Effector memory CD8-positive, alpha-beta T cell (primary cell): Measurements from ENCODE around the gene ZC3H8.

Experiments used
- ATAC-seq: fragments of 150-1000 bp; cut with Tn5 transposase; replicated peaks from 2 replicates; pipeline ENCODE4 v1.10.0; 2021; ENCODE audit warnings: mild to moderate bottlenecking, moderate library complexity
- DNase-seq, 3 experiments: peaks; one replicate each; pipeline ENCODE4 v3.0.0; 2021
- H3K27ac Mint-ChIP-seq, 2 donors: one replicate each; pipeline ENCODE4 v1.8.0; 2022; ENCODE audit warnings: mild to moderate bottlenecking in 2 of 2, mixed read lengths in 2 of 2, moderate library complexity in 2 of 2
- H3K27me3 Mint-ChIP-seq, 2 donors: one replicate each; pipeline ENCODE4 v1.8.0; 2022; ENCODE audit warnings: mixed read lengths in 2 of 2
- H3K36me3 Mint-ChIP-seq: one replicate; pipeline ENCODE4 v1.8.0; 2022; ENCODE audit warnings: mild to moderate bottlenecking, moderate library complexity, mixed read lengths; ENCODE audit not compliant: insufficient read depth
- H3K4me1 Mint-ChIP-seq, 2 donors: one replicate each; pipeline ENCODE4 v1.8.0; 2022; ENCODE audit warnings: low read depth in 2 of 2, mixed read lengths in 2 of 2
- H3K4me3 Mint-ChIP-seq, 2 donors: one replicate each; pipeline ENCODE4 v1.8.0; 2022; ENCODE audit warnings: mild to moderate bottlenecking in 2 of 2, mixed read lengths in 2 of 2, moderate library complexity in 2 of 2
- H3K9me3 Mint-ChIP-seq, 2 donors: one replicate each; pipeline ENCODE4 v1.8.0; 2022; ENCODE audit warnings: mixed read lengths in 2 of 2

Gene ZC3H8

DNA sequence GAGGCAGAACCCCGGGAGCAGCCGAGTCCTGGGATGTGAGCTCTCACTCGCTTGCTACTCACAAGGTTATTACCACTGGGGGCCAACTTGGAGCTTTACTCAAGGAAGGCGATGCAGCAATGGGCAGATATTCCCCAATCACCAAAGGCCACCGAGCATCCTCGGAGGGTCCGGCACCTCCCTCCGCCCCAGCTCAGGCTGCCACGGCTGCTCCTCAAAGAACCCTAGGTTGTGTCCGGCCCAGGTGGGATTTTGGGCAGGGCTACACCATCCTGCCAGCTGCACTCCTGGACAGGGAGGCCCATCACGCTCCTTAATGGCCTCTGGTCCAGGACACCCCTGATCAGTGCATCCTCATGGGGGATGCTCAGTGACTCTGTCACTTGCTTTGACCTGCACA lies 91.9 kb downstream of the ZC3H8 start:
- H3K9me3 Mint-ChIP-seq: no peaks in the 10 kb centered on the region
- H3K27me3 Mint-ChIP-seq: peaks cover 0 to 9% of the 10 kb centered on the region in 2 donors
- DNase-seq: no peak
- no peak overlapping the region for H3K27ac Mint-ChIP-seq
- H3K4me3 Mint-ChIP-seq: no peak overlapping the region
- no peak for ATAC-seq
- H3K36me3 Mint-ChIP-seq: peaks cover 4% of the 10 kb centered on the region
- H3K4me1 Mint-ChIP-seq: peaks cover 0 to 2% of the 10 kb centered on the region in 2 donors

DNA sequence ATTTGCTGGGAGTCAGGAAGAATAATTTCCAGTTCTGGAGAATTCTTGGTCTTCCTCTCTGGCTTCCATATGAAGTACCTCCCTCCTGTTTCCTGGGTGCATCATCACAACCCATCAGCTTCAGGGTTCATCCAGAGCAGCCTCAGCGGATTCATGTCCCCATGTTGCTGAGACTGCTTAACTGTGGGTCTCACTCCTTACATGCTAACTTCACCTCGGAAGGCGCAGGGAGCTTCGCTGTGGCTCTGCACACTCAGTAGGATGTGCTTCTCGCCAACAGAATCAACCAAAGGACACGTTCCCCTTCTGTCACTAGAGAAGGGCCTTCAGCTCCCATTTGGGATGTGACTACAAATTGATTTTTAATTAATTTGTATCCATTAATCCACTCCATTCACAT lies 92.5 kb downstream of the ZC3H8 start:
- H3K27ac Mint-ChIP-seq: no peak overlapping the region
- no peaks in the 10 kb centered on the region for H3K4me1 Mint-ChIP-seq
- ATAC-seq: no peak
- H3K27me3 Mint-ChIP-seq: peaks cover 0 to 9% of the 10 kb centered on the region in 2 donors
- DNase-seq: no peak
- H3K36me3 Mint-ChIP-seq: peaks cover 4% of the 10 kb centered on the region
- H3K9me3 Mint-ChIP-seq: no peaks in the 10 kb centered on the region
- H3K4me3 Mint-ChIP-seq: no peak overlapping the region
